Neural cell (in vitro differentiated cells): ENCODE data around the gene PLK3. TPM values are rescaled to one million over a fixed set of nuclear protein-coding genes. Genes with fewer than 3 reads are reported as not detected.

ENCODE experiments used
- H2AFZ ChIP-seq: fragments of 200-600, 300-800 bp; sonication (generic), shearing (Covaris generic); 2 replicates; pipeline ENCODE4 v1.6.0; 2014; ENCODE audit warnings: low read depth, mild to moderate bottlenecking, antibody characterized with exemption, low read length, moderate library complexity
- H3F3A ChIP-seq: fragments of 200-600 bp; shearing (Covaris generic); 2 replicates; pipeline ENCODE4 v1.6.1; 2016; ENCODE audit warnings: mild to moderate bottlenecking, moderate library complexity, mixed read lengths, antibody characterized with exemption, low read length; ENCODE audit not compliant: insufficient read depth, poor library complexity, severe bottlenecking
- H3K27ac ChIP-seq: fragments of 200-600, 300-800 bp; sonication (generic), shearing (Covaris generic); 2 replicates; pipeline ENCODE4 v1.5.1; 2014; ENCODE audit warnings: mild to moderate bottlenecking, low read length, moderate library complexity
- H3K27me3 ChIP-seq: fragments of 300-800, 200-600 bp; sonication (generic), shearing (Covaris generic); 2 replicates; pipeline ENCODE4 v1.6.0; 2014; ENCODE audit warnings: mild to moderate bottlenecking, low read depth, low read length, moderate library complexity; ENCODE audit not compliant: insufficient read depth
- H3K36me3 ChIP-seq: fragments of 300-800, 200-600 bp; sonication (generic), shearing (Covaris generic); 2 replicates; pipeline ENCODE4 v1.5.1; 2014; ENCODE audit warnings: mild to moderate bottlenecking, antibody characterized with exemption, low read length, moderate library complexity; ENCODE audit not compliant: insufficient read depth
- H3K4me2 ChIP-seq: fragments of 300-800, 200-600 bp; sonication (generic), shearing (Covaris generic); 2 replicates; pipeline ENCODE4 v1.6.0; 2014; ENCODE audit warnings: mild to moderate bottlenecking, low read length
- H3K4me3 ChIP-seq: fragments of 300-800, 200-600 bp; sonication (generic), shearing (Covaris generic); 2 replicates; pipeline ENCODE4 v1.5.1; 2014; ENCODE audit warnings: mild to moderate bottlenecking, low read length, moderate library complexity
- H3K79me2 ChIP-seq: fragments of 200-600 bp; shearing (Covaris generic); replicated peaks from 2 replicates; pipeline ENCODE4 v1.6.0; 2014; ENCODE audit warnings: mild to moderate bottlenecking, low read length, moderate library complexity; ENCODE audit not compliant: insufficient read depth
- H3K9ac ChIP-seq: fragments of 300-800, 200-600 bp; sonication (generic), shearing (Covaris generic); 2 replicates; pipeline ENCODE4 v1.6.1; 2016; ENCODE audit warnings: mild to moderate bottlenecking, low read length, mixed read lengths
- H3K9me2 ChIP-seq: fragments of 200-600 bp; shearing (Covaris generic); 2 replicates; pipeline ENCODE4 v1.6.1; 2016; ENCODE audit warnings: mild to moderate bottlenecking, low read length, mixed read lengths; ENCODE audit not compliant: insufficient read depth
- H3K9me3 ChIP-seq: fragments of 200-600, 300-800 bp; sonication (generic), shearing (Covaris generic); 2 replicates; pipeline ENCODE4 v1.6.1; 2016; ENCODE audit warnings: mild to moderate bottlenecking, mixed run types, low read length, moderate library complexity, mixed read lengths
- H4K20me1 ChIP-seq: fragments of 200-600 bp; shearing (Covaris generic); 2 replicates; pipeline ENCODE4 v1.6.1; 2016; ENCODE audit warnings: mild to moderate bottlenecking, mixed run types; ENCODE audit not compliant: insufficient read depth
- CTCF ChIP-seq: fragments of 450-650 bp; IDR thresholded peaks from 2 replicates; pipeline ENCODE4 v1.5.1; 2014; ENCODE audit warnings: antibody characterized with exemption, mild to moderate bottlenecking, moderate library complexity; ENCODE audit not compliant: poor library complexity, severe bottlenecking
- EP300 ChIP-seq: fragments of 450-650 bp; conservative IDR thresholded peaks from 2 replicates; pipeline ENCODE4 v1.6.1; 2014; ENCODE audit warnings: antibody characterized with exemption, mild to moderate bottlenecking, moderate library complexity; ENCODE audit not compliant: poor library complexity, severe bottlenecking
- EZH2 ChIP-seq: fragments of 200-600, 300-800 bp; shearing (Covaris generic), sonication (generic); IDR thresholded peaks from 2 replicates; pipeline ENCODE4 v1.6.1; 2014; ENCODE audit warnings: antibody characterized with exemption, low read length, borderline replicate concordance, mild to moderate bottlenecking; ENCODE audit not compliant: insufficient read depth, poor library complexity, severe bottlenecking
- MXI1 ChIP-seq: fragments of 450-650 bp; conservative IDR thresholded peaks from 2 replicates; pipeline ENCODE4 v1.6.1; 2014; ENCODE audit warnings: antibody characterized with exemption, mild to moderate bottlenecking; ENCODE audit not compliant: poor library complexity, severe bottlenecking
- POLR2AphosphoS5 ChIP-seq: IDR thresholded peaks from 2 replicates; pipeline ENCODE4 v1.6.1; 2012
- RAD21 ChIP-seq: fragments of 450-650 bp; conservative IDR thresholded peaks from 2 replicates; pipeline ENCODE4 v1.6.1; 2014; ENCODE audit warnings: antibody characterized with exemption, mild to moderate bottlenecking, moderate library complexity
- REST ChIP-seq: IDR thresholded peaks from 2 replicates; pipeline ENCODE4 v1.6.1; 2012; ENCODE audit warnings: borderline replicate concordance
- SMC3 ChIP-seq: fragments of 450-650 bp; conservative IDR thresholded peaks from 2 replicates; pipeline ENCODE4 v1.6.1; 2014; ENCODE audit warnings: antibody characterized with exemption, mild to moderate bottlenecking, moderate library complexity; ENCODE audit not compliant: poor library complexity
- TAF1 ChIP-seq: IDR thresholded peaks from 2 replicates; pipeline ENCODE4 v1.6.1; 2012; ENCODE audit warnings: low read depth
- polyA plus RNA-seq: library from polyadenylated mRNA; depleted of rRNA; stranded (reverse); fragments of >200 nt; gene quantifications from 2 replicates; pipeline ENCODE4 v1.2.3, GENCODE V29; 2014

PLK3 gene
- polyA plus RNA-seq, 1 donor from 2014 or later = 8.3 TPM

GRCh38 chr1:44831516-44831915 lies 31.3 kb downstream of the PLK3 start:
- H3F3A ChIP-seq = no peaks in the 10 kb centered on the region
- H3K27ac ChIP-seq = no peak overlapping the region
- H4K20me1 ChIP-seq = no peaks in the 10 kb centered on the region
- H3K9ac ChIP-seq = no peak overlapping the region
- no peaks in the 10 kb centered on the region for H3K36me3 ChIP-seq
- TF ChIP-seq MXI1 = no peak
- TF ChIP-seq TAF1 = no peak
- no peak for TF ChIP-seq SMC3
- no peak for TF ChIP-seq REST
- TF ChIP-seq RAD21 = no peak
- no peak for TF ChIP-seq POLR2AphosphoS5
- no peak for TF ChIP-seq CTCF
- TF ChIP-seq EZH2 = no peak
- no peak for TF ChIP-seq EP300
- H3K9me3 ChIP-seq = no peaks in the 10 kb centered on the region
- H3K27me3 ChIP-seq = no peaks in the 10 kb centered on the region
- no peak overlapping the region for H3K4me3 ChIP-seq
- no peak overlapping the region for H2AFZ ChIP-seq
- H3K79me2 ChIP-seq = no peaks in the 10 kb centered on the region
- no peaks in the 10 kb centered on the region for H3K9me2 ChIP-seq
- no peak overlapping the region for H3K4me2 ChIP-seq

- H4K20me1 ChIP-seq = no peaks in the 10 kb centered on the region
- H3K4me2 ChIP-seq = no peak overlapping the region
- no peak overlapping the region for H3K9ac ChIP-seq
- no peaks in the 10 kb centered on the region for H3K9me3 ChIP-seq
- no peaks in the 10 kb centered on the region for H3K9me2 ChIP-seq
- H3K4me3 ChIP-seq = no peak overlapping the region
- H3F3A ChIP-seq = no peaks in the 10 kb centered on the region
- no peaks in the 10 kb centered on the region for H3K36me3 ChIP-seq
- no peak overlapping the region for H3K27ac ChIP-seq
- TF ChIP-seq MXI1 = no peak
- TF ChIP-seq RAD21 = no peak
- TF ChIP-seq REST = no peak
- no peak for TF ChIP-seq SMC3
- no peak for TF ChIP-seq EZH2
- TF ChIP-seq EP300 = no peak
- no peak for TF ChIP-seq POLR2AphosphoS5
- no peak for TF ChIP-seq CTCF
- TF ChIP-seq TAF1 = no peak
- H2AFZ ChIP-seq = no peak overlapping the region
- H3K27me3 ChIP-seq = no peaks in the 10 kb centered on the region
- no peaks in the 10 kb centered on the region for H3K79me2 ChIP-seq
These were observed 32.0 kb downstream of the PLK3 start for GRCh38 chr1:44832056-44832705.
